HG03045 (cell line): ENCODE data around the gene GNAO1.
"Not testable (repeated sequence)": the region's sequence is repeated elsewhere in the genome, so short reads cannot be mapped to it uniquely, and the experiment has no call there.

Experiments
- ATAC-seq: cut with Tn5 transposase; IDR thresholded peaks from one replicate; pipeline ENCODE4 v1.9.1; 2021; ENCODE audit warnings: mild to moderate bottlenecking, moderate library complexity; ENCODE audit not compliant: unreplicated experiment

Gene GNAO1

DNA sequence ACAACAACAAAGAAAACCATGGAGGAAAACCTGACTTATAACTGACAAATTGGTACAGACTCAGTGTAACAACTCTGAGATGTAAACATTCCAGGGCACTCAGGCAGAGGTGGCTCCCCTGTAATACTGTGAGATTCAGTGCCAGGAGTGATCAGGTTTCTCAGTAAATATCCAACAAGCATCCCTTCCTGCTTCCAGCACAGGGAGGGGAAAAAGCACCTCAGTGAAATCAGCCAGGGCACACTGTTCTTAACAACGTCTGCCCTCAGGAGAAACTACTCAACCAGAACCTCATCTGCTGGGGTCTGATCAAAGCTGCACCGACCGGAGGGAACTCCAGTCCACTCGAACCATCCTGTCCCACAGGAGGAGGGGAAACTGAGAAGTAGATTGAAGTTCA lies 181.7 kb downstream of the GNAO1 start:
- no peak for ATAC-seq

DNA sequence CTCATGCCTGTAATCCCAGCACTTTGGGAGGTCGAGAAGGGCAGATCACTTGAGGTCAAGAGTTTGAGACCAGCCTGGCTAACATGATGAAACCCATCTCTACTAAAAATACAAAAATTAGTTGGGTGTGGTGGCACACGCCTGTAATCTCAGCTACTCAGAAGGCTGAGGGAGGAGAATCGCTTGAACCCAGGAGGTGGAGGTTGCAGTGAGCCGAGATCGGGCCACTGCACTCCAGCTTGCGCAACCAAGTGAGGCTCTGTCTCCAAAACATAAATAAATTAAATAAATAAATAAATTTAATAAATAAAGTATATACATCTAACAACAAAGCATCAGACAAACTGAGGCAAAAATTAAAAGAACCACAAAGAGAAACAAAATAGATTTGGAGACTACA lies 184.5 kb downstream of the GNAO1 start:
- not testable (repeated sequence) for ATAC-seq

DNA sequence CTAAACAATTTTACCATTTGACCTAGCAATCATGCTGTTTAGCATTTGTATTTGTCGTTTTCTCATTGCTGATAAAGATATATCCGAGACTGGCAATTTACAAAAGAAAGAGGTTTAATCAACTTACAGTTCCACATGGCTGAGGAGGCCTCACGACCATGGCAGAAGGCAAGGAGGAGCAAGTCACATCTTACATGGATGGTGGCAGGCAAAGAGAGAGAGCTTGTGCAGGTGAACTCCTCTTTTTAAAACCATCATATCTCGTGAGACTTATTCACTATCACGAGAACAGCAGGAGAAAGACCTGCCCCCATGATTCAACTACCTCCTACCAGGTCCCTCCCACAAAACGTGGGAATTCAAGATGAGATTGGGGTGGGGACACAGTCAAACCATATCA lies 187.8 kb downstream of the GNAO1 start:
- ATAC-seq, result not testable (repeated sequence)

DNA sequence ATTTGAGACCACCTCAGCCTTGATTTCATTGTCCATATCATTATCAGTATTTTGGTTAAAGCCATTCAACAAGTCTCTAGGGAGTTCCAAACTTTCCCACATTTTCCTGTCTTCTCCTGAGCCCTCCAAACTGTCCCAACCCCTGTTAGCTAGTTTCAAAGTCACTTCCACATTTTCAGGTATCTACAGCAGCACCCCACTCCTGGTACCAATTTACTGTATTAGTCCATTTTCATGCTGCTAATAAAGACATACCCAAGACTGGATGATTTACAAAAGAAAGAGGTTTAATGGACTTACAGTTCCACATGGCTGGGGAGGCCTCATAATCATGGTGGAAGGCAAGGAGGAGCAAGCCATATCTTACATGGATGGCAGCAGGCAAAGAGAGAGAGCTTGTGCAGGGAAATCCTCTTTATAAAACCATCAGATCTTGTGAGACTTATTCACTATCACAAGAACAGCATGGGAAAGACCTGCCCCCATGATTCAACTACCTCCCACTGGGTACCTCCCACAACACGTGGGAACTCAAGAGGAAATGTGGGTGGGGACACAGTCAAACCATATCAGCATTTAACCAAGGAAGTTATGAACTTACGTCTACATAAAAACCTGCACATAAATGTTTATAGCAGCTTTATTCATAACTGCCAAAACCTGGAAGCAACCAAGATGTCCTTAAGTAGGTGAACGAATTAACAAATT lies 189.6 kb downstream of the GNAO1 start:
- not testable (repeated sequence) for ATAC-seq

DNA sequence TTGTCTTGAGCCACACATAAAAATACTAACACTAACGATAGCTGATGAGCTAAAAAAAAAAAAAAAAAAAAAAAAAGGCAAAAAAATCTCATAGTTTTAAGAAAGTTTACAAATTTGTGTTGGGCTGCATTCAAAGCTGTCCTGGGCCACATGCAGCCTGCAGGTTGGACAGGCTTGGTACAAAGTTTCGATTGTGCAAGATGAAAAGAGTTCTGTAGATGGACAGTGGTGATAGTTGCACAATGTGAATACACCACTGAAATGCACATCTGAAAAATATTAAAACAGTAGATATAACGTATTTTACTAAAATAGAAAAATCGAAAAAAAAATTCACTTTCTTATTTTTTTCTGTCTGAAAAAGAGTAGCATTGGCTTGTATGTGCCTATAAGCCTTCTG lies 191.2 kb downstream of the GNAO1 start:
- ATAC-seq, result no peak

DNA sequence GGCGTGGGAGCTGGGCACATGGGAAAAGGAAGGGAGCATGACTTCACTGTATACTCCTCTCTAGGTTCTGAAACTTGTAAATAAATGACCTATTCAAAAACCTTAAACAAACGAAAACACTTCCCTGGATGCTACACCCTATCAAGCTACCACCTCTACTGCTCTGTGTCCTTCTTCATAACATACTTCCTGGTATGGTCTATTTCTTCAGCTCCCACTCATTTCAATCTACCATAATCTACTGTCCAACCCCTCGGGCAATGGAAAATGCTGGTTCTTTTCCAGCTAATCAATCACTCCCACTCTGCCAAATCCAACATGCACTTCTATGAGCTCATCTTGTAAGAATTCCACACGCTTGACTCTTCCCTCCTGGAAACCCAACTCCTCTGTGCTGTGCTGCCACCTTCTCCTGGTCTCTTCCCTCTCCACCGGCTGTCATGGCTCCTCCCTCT lies 191.6 kb downstream of the GNAO1 start:
- ATAC-seq, result no peak

DNA sequence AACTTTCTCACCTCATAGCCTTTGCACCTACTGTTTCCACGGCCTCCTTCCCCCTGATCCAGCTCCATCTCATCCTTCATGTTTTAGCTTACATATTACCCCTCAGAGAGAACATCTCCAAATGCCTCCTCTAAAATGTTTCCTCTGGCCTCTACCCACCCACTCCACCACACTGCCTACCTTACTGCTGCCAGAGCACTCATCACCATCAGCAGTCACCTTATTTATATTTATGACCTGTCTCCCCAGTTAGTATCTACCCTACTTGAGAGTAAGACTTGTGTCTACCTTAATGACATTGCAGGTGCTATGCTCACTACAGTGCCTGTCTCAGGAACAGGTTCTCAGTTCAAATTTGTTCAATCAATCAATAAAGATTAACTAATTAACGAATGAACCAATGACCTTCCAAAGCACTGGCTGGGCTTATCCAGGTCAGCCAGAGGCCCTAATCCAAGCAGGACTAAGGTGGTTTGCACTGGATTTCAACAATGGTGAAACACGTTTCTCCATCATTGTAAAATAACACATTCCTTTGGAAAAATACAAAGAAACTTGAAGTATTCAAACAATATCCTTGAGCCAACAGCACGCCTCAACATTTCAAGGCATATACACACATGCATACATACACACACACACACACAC lies 192.9 kb downstream of the GNAO1 start:
- no peak for ATAC-seq

- no peak for ATAC-seq
These were observed 196.1 kb downstream of the GNAO1 start for GRCh38 chr16:56387396-56387795.

DNA sequence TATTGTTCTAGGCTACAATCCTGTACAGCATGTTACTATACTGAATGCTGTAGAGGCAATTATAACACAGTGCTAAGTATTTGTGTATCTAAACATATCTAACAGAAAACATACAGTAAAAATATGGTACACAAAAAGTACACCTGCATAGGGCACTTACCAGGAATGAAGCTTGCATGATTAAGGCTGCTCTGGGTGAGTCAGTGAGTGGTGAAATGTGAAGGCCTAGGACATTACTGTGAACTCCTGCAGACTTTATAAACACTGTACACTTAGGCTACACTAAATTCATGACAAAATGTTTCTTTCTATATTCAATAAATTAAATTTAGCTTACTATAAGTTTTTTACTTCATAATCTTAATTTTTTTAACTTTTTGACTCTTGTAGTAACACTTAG lies 196.9 kb downstream of the GNAO1 start:
- ATAC-seq, result no peak

- no peak for ATAC-seq
These were observed 198.3 kb downstream of the GNAO1 start for GRCh38 chr16:56389554-56389953.

DNA sequence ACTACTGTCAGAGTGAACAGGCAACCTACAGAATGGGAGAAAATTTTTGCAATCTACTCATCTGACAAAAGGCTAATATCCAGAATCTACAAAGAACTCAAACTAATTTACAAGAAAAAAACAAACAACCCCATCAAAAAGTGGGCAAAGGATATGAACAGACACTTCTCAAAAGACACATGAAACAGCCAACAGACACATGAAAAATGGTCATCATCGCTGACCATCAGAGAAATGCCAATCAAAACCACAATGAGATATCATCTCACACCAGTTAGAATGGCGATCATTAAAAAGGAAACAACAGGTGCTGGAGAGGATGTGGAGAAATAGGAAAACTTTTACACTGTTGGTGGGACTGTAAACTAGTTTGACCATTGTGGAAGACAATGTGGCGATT lies 205.4 kb downstream of the GNAO1 start:
- ATAC-seq, result not testable (repeated sequence)

- no peak for ATAC-seq
These were observed 207.8 kb downstream of the GNAO1 start for GRCh38 chr16:56399047-56399446.

GRCh38 chr16:56399486-56399885 lies 208.2 kb downstream of the GNAO1 start:
- ATAC-seq, result no peak

DNA sequence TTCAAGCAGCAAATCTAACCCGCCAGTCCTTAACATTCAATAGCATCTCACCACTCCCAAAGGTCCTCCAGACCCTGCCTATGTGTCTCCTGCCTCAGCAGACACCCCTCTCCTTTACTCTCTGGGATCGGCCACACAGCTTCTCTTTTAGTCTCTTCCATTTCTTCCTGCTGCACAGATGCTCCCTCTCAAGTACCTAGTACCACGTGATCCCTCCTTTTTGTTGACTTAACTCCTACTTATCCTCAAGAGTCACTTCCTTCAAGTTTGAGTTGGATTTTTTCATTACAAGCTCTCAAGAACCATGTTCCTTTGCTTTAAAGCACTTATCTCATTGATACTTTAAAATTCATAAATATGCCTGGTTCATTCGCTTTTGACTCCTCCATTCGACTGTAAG lies 209.2 kb downstream of the GNAO1 start:
- no peak for ATAC-seq

GRCh38 chr16:56401482-56401881 lies 210.2 kb downstream of the GNAO1 start:
- ATAC-seq, result no peak

DNA sequence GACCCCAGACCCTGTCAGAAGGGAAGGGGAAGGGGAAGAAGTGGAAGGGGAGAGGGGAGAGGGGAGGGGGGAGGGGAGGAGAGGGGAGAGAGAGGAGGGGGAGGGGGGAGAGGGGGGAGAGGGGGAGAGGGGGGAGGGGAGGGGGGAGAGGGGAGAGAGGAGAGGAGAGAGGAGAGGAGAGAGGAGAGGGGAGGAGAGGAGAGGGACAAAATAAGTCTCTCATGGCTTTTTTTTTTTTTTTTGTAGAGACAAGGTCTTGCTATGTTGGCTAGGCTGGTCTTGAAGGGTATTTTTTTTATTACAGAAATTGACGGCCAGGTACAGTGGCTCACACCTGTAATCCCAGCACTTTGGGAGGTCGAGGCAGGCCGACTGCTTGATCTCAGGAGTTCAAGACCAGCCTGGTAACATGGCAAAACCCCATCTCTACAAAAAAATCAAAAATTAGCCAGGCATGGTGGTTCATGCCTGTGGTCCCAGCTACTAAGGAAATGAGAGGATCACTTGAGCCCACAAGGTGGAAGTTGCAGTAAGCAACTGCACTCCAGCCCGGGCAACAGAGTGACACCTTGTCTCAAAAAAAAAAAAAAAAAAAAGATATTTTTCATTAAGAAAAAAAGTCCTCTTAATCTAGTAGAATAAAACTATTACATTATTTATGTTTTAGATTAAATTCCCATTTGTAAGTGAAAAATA lies 214.8 kb downstream of the GNAO1 start:
- ATAC-seq, result no peak
